GM12892 (cell line): ENCODE measurements around the gene UCP2.
"Not testable (repeated sequence)": the region's sequence is repeated elsewhere in the genome, so short reads cannot be mapped to it uniquely, and the experiment has no call there.

Experiments
- POLR2A ChIP-seq: IDR thresholded peaks from 2 replicates; pipeline ENCODE4 v1.6.1; 2011; ENCODE audit warnings: low read depth, low read length, control low read depth
- POLR2AphosphoS5 ChIP-seq: IDR thresholded peaks from 2 replicates; pipeline ENCODE4 v1.6.1; 2011; ENCODE audit warnings: low read depth, low read length, control low read depth

DNA sequence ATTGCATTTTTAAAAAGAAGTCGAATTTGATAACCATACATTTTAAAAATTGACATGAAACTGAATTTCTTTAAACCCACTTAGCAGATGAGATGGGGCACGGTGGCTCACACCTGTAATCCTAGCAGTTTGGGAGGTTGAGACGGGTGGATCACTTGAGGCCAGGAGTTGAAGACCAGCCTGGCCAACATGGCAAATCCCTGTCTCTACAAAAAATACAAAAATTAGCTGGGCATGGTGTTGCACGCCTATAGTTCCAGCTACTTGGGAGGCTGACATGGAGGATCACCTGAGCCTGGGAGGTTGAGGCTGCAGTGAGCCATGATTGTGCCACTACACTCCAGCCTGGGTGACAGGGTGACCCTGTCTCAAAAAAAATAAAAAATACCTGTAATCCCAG, 3.0 kb upstream of the UCP2 start:
- not testable (repeated sequence) for TF ChIP-seq POLR2AphosphoS5, POLR2A
